Psoas muscle (tissue), 8 donors: Measurements from ENCODE around the gene LSM4. TPM values are rescaled to one million over a fixed set of nuclear protein-coding genes. Genes with fewer than 3 reads are reported as not detected.

Experiments used
- ATAC-seq, 4 donors: fragments of 200-7000 bp; cut with Tn5 transposase; one replicate each; pipeline ENCODE4 v1.9.1; 2020; ENCODE audit warnings: moderate library complexity in 3 of 4, mild to moderate bottlenecking in 2 of 4
- DNase-seq, 2 donors: peaks; one replicate each; pipeline ENCODE4 v3.0.0-alpha.2; 2020
- H3K27ac ChIP-seq: fragments of 200-600 bp; one replicate; pipeline ENCODE4 v1.8.0; 2022
- H3K27me3 ChIP-seq, 3 donors: fragments of 200-600 bp in 1 of 3; one replicate each; pipeline versions ENCODE4 v1.6.1 to v1.8.0; 2013 to 2022; ENCODE audit warnings: low read length in 2 of 3, mild to moderate bottlenecking in 2 of 3, moderate library complexity in 1 of 3; ENCODE audit not compliant: insufficient read depth in 3 of 3
- H3K36me3 ChIP-seq, 2 donors: fragments of 200-600 bp in 1 of 2; one replicate each; pipeline versions ENCODE4 v1.6.1 to v1.8.0; 2013 to 2022; ENCODE audit warnings: low read depth in 1 of 2, mild to moderate bottlenecking in 1 of 2, moderate library complexity in 1 of 2; ENCODE audit not compliant: insufficient read depth in 1 of 2
- H3K4me1 ChIP-seq: fragments of 200-600 bp; one replicate; pipeline ENCODE4 v1.8.0; 2022
- H3K4me3 ChIP-seq: fragments of 200-600 bp; one replicate; pipeline ENCODE4 v1.8.0; 2022; ENCODE audit warnings: mild to moderate bottlenecking
- H3K9me3 ChIP-seq: fragments of 200-600 bp; one replicate; pipeline ENCODE4 v1.8.0; 2022
- CTCF ChIP-seq: fragments of 200-600 bp; IDR thresholded peaks from one replicate; pipeline ENCODE4 v1.8.0; 2022; ENCODE audit warnings: antibody characterized with exemption
- WGBS, 3 donors: extraction: QIAGEN DNeasy Blood & Tissue Kit; methylation state at CpG; one replicate each; pipeline versions ENCODE4 v1.1.6 to v1.1.7; 2013; 5-methylcytosine and 5-hydroxymethylcytosine counted together
- intact Hi-C, 2 donors: fragments of 100-400 bp; cut with DNase I; formaldehyde crosslinking; loops; one replicate each; pipeline versions ENCODE4 v1.11.0 to v1.14.2; 2022
- polyA plus RNA-seq, 3 donors: library from polyadenylated mRNA; stranded (reverse); fragments of 200-250 nt; gene quantifications; one replicate each; pipeline ENCODE4 v1.2.3, GENCODE V29; 2013
- total RNA-seq, 4 donors: library from RNA; stranded (reverse); fragmentation: NEBNext Ultra II Directional in 2 of 4; extraction: Animal tissue kit (Norgen Biotek cat#: 25700) in 2 of 4; gene quantifications; one replicate each; pipeline versions ENCODE4 v1.2.1 to v1.2.4, GENCODE V29; 2021 to 2023
- donor health status: healthy with polysubstance abuse.
- donor health status: DM: no; HTN: no; CAD: no; lungs with moderate emphysema.
- donor health status: Bipolar disorder and iron deficiency.
- donor health status: healthy.
- donor health status: DM: yes; HTN: yes; CAD: no.
- donor health status: DM: no; HTN: no; CAD: no.
- donor health status: DM: no; HTN: no; CAD: no.
- donor health status: DM: yes; HTN: yes; CAD: no.

LSM4 gene
- total and polyA plus RNA-seq, 7 donors, result 87.9 to 215 (median 132) TPM

GRCh38 chr19:18290302-18291018 lies 32.4 kb downstream of the LSM4 start:
- intact Hi-C loops, result no loop called here
- H3K4me3 ChIP-seq, result no peak overlapping the region
- no peaks in the 10 kb centered on the region for H3K27me3 ChIP-seq
- H3K27ac ChIP-seq, result peak overlapping the region; percentile 97
- H3K9me3 ChIP-seq, result no peaks in the 10 kb centered on the region
- no peak for DNase-seq
- TF ChIP-seq CTCF, result no peak
- no peak for ATAC-seq
- H3K36me3 ChIP-seq, result no peaks in the 10 kb centered on the region
- H3K4me1 ChIP-seq, result peaks cover 14% of the 10 kb centered on the region
- WGBS, 3 donors, result 53 to 57% (median 56%) methylated on average over 14 of the region's 14 CpGs

GRCh38 chr19:18289471-18290301 lies 33.2 kb downstream of the LSM4 start:
- Histone ChIP-seq H3K4me3 (no peak overlapping the region), H3K36me3 (no peaks in the 10 kb centered on the region), H3K9me3 (no peaks in the 10 kb centered on the region), H3K27ac (peak overlapping the region; percentile 97), H3K4me1 (peaks cover 14% of the 10 kb centered on the region), H3K27me3 (no peaks in the 10 kb centered on the region)
- TF ChIP-seq CTCF, result no peak
- WGBS, 3 donors, result 61 to 66% (median 64%) methylated on average over 12 of the region's 12 CpGs
- no peak for ATAC-seq
- intact Hi-C loops, result no loop called here
- DNase-seq, result no peak

- Histone ChIP-seq H3K9me3 (no peaks in the 10 kb centered on the region), H3K36me3 (no peaks in the 10 kb centered on the region), H3K27me3 (no peaks in the 10 kb centered on the region), H3K27ac (peak overlapping the region; percentile 61), H3K4me1 (peaks cover 15% of the 10 kb centered on the region), H3K4me3 (no peak overlapping the region)
- DNase-seq (no peak), ATAC-seq (no peak)
- no peak for TF ChIP-seq CTCF
- intact Hi-C loops, result no loop called here
- WGBS, 3 donors, result 49 to 57% (median 53%) methylated on average over 26 of the region's 26 CpGs
Observed at GRCh38 chr19:18287836-18288772, 34.8 kb downstream of the LSM4 start.

- WGBS, 3 donors, result 54 to 73% (median 57%) methylated on average over 21 of the region's 21 CpGs
- Histone ChIP-seq H3K27me3 (no peaks in the 10 kb centered on the region), H3K4me3 (no peak overlapping the region), H3K36me3 (no peaks in the 10 kb centered on the region), H3K9me3 (no peaks in the 10 kb centered on the region), H3K27ac (peak overlapping the region; percentile 61), H3K4me1 (peaks cover 21% of the 10 kb centered on the region)
- no peak for TF ChIP-seq CTCF
- intact Hi-C loops, result no loop called here
- DNase-seq (no peak), ATAC-seq (no peak)
Observed at GRCh38 chr19:18286973-18287635, 35.8 kb downstream of the LSM4 start.
